Heart left ventricle (tissue), 13 donors: ENCODE measurements around the gene C10orf143.

Source experiments
- POLR2A ChIP-seq, 2 donors: fragments of 450-650 bp; IDR thresholded peaks; one replicate each; pipeline ENCODE4 v1.6.1; 2017; ENCODE audit warnings: antibody characterized with exemption in 2 of 2, mild to moderate bottlenecking in 2 of 2, moderate library complexity in 2 of 2
- TF ChIP-seq, protein P1 (sequence below), 12 donors: fragments of 200-600 bp; sonication (generic) in 4 of 12; IDR thresholded peaks; one replicate each; pipeline versions ENCODE4 v1.5.0 to v1.8.0; 2018 to 2022; ENCODE audit warnings: antibody characterized with exemption in 12 of 12, mild to moderate bottlenecking in 5 of 12
- donor health status: ischemic (EF 13 %, LVEDD 7.1; RV severe dilation, severe dysfunction).
- donor health status: DM: no; HTN: yes; CAD: no.
- donor health status: DM: no; HTN: no; CAD: no.
- donor health status: ischemic (EF 25% LVEDD 6.9; RV normal size, moderate dysfunction).
- donor health status: ischemic (EF 25% LVEDD 5.7; RV mildly dilated, moderate dysfunction).
- donor health status: ischemic (EF 35%, LVEDD 5.7; RV mildly dilated, moderate dysfunction).
- donor health status: nonischemic (EF 11% LVEDD 7.7; RV severe dilation, severe dysfunction).
- donor health status: DM: yes; HTN: yes; CAD: no.
- donor health status: PGD.
- donor health status: ischemic (EF 29% LVEDD 5.4; RV normal size, mild dysfunction).
- donor health status: nonischemic (EF 23%, LVEDD 6.1; RV moderate dilation, normal function).

DNA sequence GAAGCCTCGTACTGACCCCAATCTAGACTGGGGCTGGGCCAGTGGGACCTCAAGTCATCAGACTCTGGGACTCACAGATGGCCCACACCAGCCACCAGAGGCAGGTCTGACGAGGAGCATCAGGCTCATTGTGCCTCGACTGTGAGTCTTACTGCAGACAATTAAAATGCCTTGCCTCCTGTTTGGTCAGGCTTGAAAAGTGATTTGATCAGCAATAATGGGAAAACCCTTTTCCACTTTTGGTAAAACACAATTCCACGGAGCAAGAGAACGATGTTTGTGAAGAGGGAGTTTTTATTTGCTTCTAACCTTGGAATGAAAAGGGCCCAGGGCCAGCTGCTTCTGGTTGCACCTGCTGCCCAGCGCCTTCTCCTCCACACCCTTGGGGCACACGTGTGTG lies 43.9 kb downstream of the C10orf143 start:
- TF ChIP-seq, protein P1, sequence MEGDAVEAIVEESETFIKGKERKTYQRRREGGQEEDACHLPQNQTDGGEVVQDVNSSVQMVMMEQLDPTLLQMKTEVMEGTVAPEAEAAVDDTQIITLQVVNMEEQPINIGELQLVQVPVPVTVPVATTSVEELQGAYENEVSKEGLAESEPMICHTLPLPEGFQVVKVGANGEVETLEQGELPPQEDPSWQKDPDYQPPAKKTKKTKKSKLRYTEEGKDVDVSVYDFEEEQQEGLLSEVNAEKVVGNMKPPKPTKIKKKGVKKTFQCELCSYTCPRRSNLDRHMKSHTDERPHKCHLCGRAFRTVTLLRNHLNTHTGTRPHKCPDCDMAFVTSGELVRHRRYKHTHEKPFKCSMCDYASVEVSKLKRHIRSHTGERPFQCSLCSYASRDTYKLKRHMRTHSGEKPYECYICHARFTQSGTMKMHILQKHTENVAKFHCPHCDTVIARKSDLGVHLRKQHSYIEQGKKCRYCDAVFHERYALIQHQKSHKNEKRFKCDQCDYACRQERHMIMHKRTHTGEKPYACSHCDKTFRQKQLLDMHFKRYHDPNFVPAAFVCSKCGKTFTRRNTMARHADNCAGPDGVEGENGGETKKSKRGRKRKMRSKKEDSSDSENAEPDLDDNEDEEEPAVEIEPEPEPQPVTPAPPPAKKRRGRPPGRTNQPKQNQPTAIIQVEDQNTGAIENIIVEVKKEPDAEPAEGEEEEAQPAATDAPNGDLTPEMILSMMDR (IDR thresholded peaks at IDR 0.05), result no peak
- TF ChIP-seq POLR2A (IDR thresholded peaks at IDR 0.05), result no peak
